Endothelial cell of umbilical vein (primary cell): ENCODE data around the gene VAC14. TPM values are rescaled to one million over a fixed set of nuclear protein-coding genes. Genes with fewer than 3 reads are reported as not detected.

Source experiments
- BruUV-seq: library from RNA; stranded (reverse); fragments of 400-500 nt; replicated peaks from 2 replicates; lab custom pipeline; 2021; lab: Mats Ljungman, UMichigan
- CTCF ChIA-PET: fragments of 300-600, 350-600 bp; sonication (Branson Sonifier 250); formaldehyde crosslinking; loops from one replicate; lab custom pipeline; 2021; ENCODE audit warnings: antibody characterized with exemption, inconsistent platforms; lab: Charles Lee
- POLR2A ChIA-PET: fragments of 300-600, 350-600 bp; sonication (Branson Sonifier 250); formaldehyde crosslinking; loops from one replicate; lab custom pipeline; 2021; ENCODE audit warnings: antibody characterized with exemption, inconsistent platforms; lab: Charles Lee
- DNase-seq: peaks from one replicate; pipeline ENCODE4 v3.0.0-alpha.2; 2011; ENCODE audit warnings: low read depth, low spot score
- FAIRE-seq: peaks from 2 replicates; lab custom pipeline; 2011; peaks lifted over from hg19 to GRCh38; lab: Jason Lieb, UNC
- H2AFZ ChIP-seq: 2 replicates; pipeline ENCODE4 v1.6.0; 2012; ENCODE audit warnings: low read depth, low read length, control low read depth, inconsistent platforms
- H3K27ac ChIP-seq: 2 replicates; pipeline ENCODE4 v1.5.1; 2011; ENCODE audit warnings: low read depth, mild to moderate bottlenecking, control low read depth, low read length, moderate library complexity; ENCODE audit not compliant: insufficient read depth
- H3K27me3 ChIP-seq, 2 experiments: 2 replicates each; pipeline versions ENCODE4 v1.6.0 to v1.6.1; 2011; ENCODE audit warnings: low read length in 2 of 2, mixed read lengths in 1 of 2; ENCODE audit not compliant: control insufficient read depth in 2 of 2, insufficient read depth in 2 of 2
- H3K36me3 ChIP-seq, 2 experiments: 2 replicates in 1 of 2; 3 replicates in 1 of 2; pipeline ENCODE4 v1.5.1; 2011; ENCODE audit warnings: low read length in 2 of 2, mild to moderate bottlenecking in 1 of 2, moderate library complexity in 1 of 2; ENCODE audit not compliant: control insufficient read depth in 2 of 2, insufficient read depth in 2 of 2; ENCODE audit errors: extremely low read depth in 1 of 2
- H3K4me1 ChIP-seq: 3 replicates; pipeline ENCODE4 v1.5.1; 2011; ENCODE audit warnings: mild to moderate bottlenecking, low read length; ENCODE audit not compliant: control insufficient read depth, insufficient read depth; ENCODE audit errors: extremely low read depth
- H3K4me2 ChIP-seq: 2 replicates; pipeline ENCODE4 v1.6.1; 2011; ENCODE audit warnings: low read length, control low read depth, mixed read lengths; ENCODE audit not compliant: insufficient read depth
- H3K4me3 ChIP-seq, 3 experiments: fragments of 200-600 bp in 1 of 3; sonication (generic), shearing (Covaris generic) in 1 of 3; replicated peaks in 1 of 3; 2 replicates each; pipeline ENCODE4 v1.5.1; 2011 to 2016; ENCODE audit warnings: control low read depth in 3 of 3, low read length in 3 of 3, mild to moderate bottlenecking in 2 of 3, inconsistent platforms in 1 of 3, low read depth in 1 of 3, moderate library complexity in 1 of 3; ENCODE audit not compliant: insufficient read depth in 1 of 3
- H3K79me2 ChIP-seq: 2 replicates; pipeline ENCODE4 v1.6.0; 2012; ENCODE audit warnings: low read length, inconsistent platforms; ENCODE audit not compliant: control insufficient read depth, insufficient read depth
- H3K9ac ChIP-seq: replicated peaks from 2 replicates; pipeline ENCODE3; 2011; ENCODE audit warnings: low read length, control low read depth; ENCODE audit not compliant: insufficient read depth; ENCODE audit errors: extremely low read depth
- H3K9me1 ChIP-seq: replicated peaks from 3 replicates; pipeline ENCODE4 v1.6.0; 2011; ENCODE audit warnings: mild to moderate bottlenecking, low read length; ENCODE audit not compliant: control insufficient read depth, insufficient read depth; ENCODE audit errors: extremely low read depth
- H3K9me3 ChIP-seq: replicated peaks from 2 replicates; pipeline ENCODE4 v1.5.1; 2012; ENCODE audit warnings: low read length, inconsistent platforms; ENCODE audit not compliant: control insufficient read depth, insufficient read depth
- H4K20me1 ChIP-seq: replicated peaks from 2 replicates; pipeline ENCODE3; 2011; ENCODE audit warnings: mild to moderate bottlenecking, low read length; ENCODE audit not compliant: control insufficient read depth, insufficient read depth; ENCODE audit errors: extremely low read depth
- CTCF ChIP-seq, 2 donors: IDR thresholded peaks; 1 replicate in 1 of 2; 2 replicates in 1 of 2; pipeline ENCODE4 v1.5.1; 2011; ENCODE audit warnings: low read length in 2 of 2, mild to moderate bottlenecking in 2 of 2, moderate library complexity in 2 of 2, control low read depth in 1 of 2, inconsistent platforms in 1 of 2, low read depth in 1 of 2; ENCODE audit not compliant: insufficient read depth in 1 of 2; ENCODE audit errors: extremely low read depth in 1 of 2
- EZH2 ChIP-seq: IDR thresholded peaks from 2 replicates; pipeline ENCODE4 v1.6.1; 2012; ENCODE audit warnings: borderline replicate concordance, low read depth, mild to moderate bottlenecking, moderate library complexity, low read length, inconsistent platforms; ENCODE audit not compliant: severe bottlenecking
- FOS ChIP-seq: IDR thresholded peaks from 2 replicates; pipeline ENCODE4 v1.6.1; 2011; ENCODE audit warnings: mild to moderate bottlenecking, low read length, moderate library complexity, borderline replicate concordance; ENCODE audit not compliant: insufficient read depth
- GATA2 ChIP-seq: IDR thresholded peaks from 2 replicates; pipeline ENCODE4 v1.7.0; 2011; ENCODE audit warnings: low read depth, mild to moderate bottlenecking, moderate library complexity, mixed read lengths, low read length; ENCODE audit not compliant: insufficient read length, insufficient read depth
- JUN ChIP-seq: IDR thresholded peaks from 2 replicates; pipeline ENCODE4 v1.6.1; 2011; ENCODE audit warnings: borderline replicate concordance, low read depth; ENCODE audit not compliant: insufficient read length, insufficient read depth
- MYC ChIP-seq: IDR thresholded peaks from one replicate; pipeline ENCODE4 v1.6.1; 2011; ENCODE audit warnings: mild to moderate bottlenecking, low read depth, low read length
- POLR2A ChIP-seq: IDR thresholded peaks from 2 replicates; pipeline ENCODE4 v1.6.1; 2012; ENCODE audit warnings: low read depth, mild to moderate bottlenecking, control low read depth, low read length
- POLR2AphosphoS5 ChIP-seq: IDR thresholded peaks from 2 replicates; pipeline ENCODE4 v1.6.1; 2012; ENCODE audit warnings: low read depth, mild to moderate bottlenecking, control low read depth, low read length, moderate library complexity; ENCODE audit not compliant: insufficient read depth
- dilution Hi-C: fragments of 300-500 bp; cut with MboI; formaldehyde crosslinking; loops from one replicate; pipeline ENCODE4 v1.15.0; 2019; ENCODE audit warnings: low sequenced_read_pairs; ENCODE audit not compliant: extremely low pct_ligation_motif_present
- intact Hi-C: fragments of 100-400 bp; cut with micrococcal nuclease; formaldehyde crosslinking; loops from one replicate; pipeline ENCODE4 v1.10.0; 2022
- polyA plus RNA-seq, 4 experiments: library from polyadenylated mRNA; depleted of rRNA in 3 of 4; stranded (reverse) in 3 of 4; unstranded in 1 of 4; fragments of >200 nt; gene quantifications; 2 replicates each; pipeline versions ENCODE4 v1.2.1 to v1.2.3, GENCODE V29; 2011 to 2012; ENCODE audit warnings: missing spikeins in 1 of 4
- total RNA-seq: library from RNA; stranded (reverse); gene quantifications from 2 replicates; pipeline ENCODE4 v1.2.3, GENCODE V29; 2021
- TF ChIP-seq, protein P1 (sequence below): IDR thresholded peaks from 2 replicates; pipeline ENCODE4 v1.6.1; 2011; ENCODE audit not compliant: insufficient read depth, insufficient read length

VAC14 gene
- total and polyA plus RNA-seq, 2 donors (not counting 3 experiments of a cell fraction or from before 2014, with no cell fraction given), result 37.6 to 57.9 TPM

- Histone ChIP-seq H3K79me2 (no peaks in the 10 kb centered on the region), H3K9ac (no peak overlapping the region), H3K27ac (no peak overlapping the region), H3K4me2 (no peak overlapping the region), H3K4me3 (no peak overlapping the region), H2AFZ (no peak overlapping the region), H3K27me3 (no peaks in the 10 kb centered on the region), H3K9me3 (no peaks in the 10 kb centered on the region), H3K9me1 (no peaks in the 10 kb centered on the region), H3K4me1 (peaks cover 19% of the 10 kb centered on the region), H3K36me3 (no peaks in the 10 kb centered on the region), H4K20me1 (no peaks in the 10 kb centered on the region)
- BruUV-seq, result no TSS peak
- dilution Hi-C loops (no loop called here), intact Hi-C loops (no loop called here)
- DNase-seq (no peak), FAIRE-seq (no peak)
- POLR2A ChIA-PET, result no interaction called here
- CTCF ChIA-PET, result interaction anchor here (1.0 to 1.2 kb wide), 5 partner anchors 24 to 184 kb away, joined by 3 to 7 read pairs (median 3); no protein-coding TSS in a partner anchor
- TF ChIP-seq, protein P1, sequence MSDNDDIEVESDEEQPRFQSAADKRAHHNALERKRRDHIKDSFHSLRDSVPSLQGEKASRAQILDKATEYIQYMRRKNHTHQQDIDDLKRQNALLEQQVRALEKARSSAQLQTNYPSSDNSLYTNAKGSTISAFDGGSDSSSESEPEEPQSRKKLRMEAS, result no peak
- TF ChIP-seq CTCF (IDR thresholded peaks at IDR 0.05; ENCODE audit: extremely low read depth in 1 of 2, insufficient read depth in 1 of 2, low read depth in 1 of 2, low read length in 2 of 2) (no peak), MYC (no peak), POLR2A (no peak), POLR2AphosphoS5 (no peak), GATA2 (no peak), JUN (no peak), FOS (no peak), EZH2 (no peak)
These were observed 97.7 kb downstream of the VAC14 start for GRCh38 chr16:70703041-70703834.
